H9 (cell line): ENCODE measurements around the gene OLR1. TPM values are rescaled to one million over a fixed set of nuclear protein-coding genes. Genes with fewer than 3 reads are reported as not detected.

Experiments used
- DNase-seq: peaks from one replicate; pipeline ENCODE4 v3.0.0-alpha.2; 2017
- H2AFZ ChIP-seq: one replicate; pipeline ENCODE4 v1.6.1; 2013; ENCODE audit warnings: mild to moderate bottlenecking, low read length, control low read depth, moderate library complexity
- H2AK5ac ChIP-seq: 2 replicates; pipeline ENCODE4 v1.6.1; 2013; ENCODE audit warnings: low read length, control low read depth, mixed read lengths; ENCODE audit not compliant: insufficient read length
- H2BK120ac ChIP-seq: one replicate; pipeline ENCODE4 v1.6.1; 2013; ENCODE audit warnings: low read depth, mild to moderate bottlenecking, low read length, control low read depth, inconsistent platforms; ENCODE audit not compliant: poor library complexity, severe bottlenecking
- H2BK12ac ChIP-seq: 2 replicates; pipeline ENCODE4 v1.6.1; 2013; ENCODE audit warnings: low read length, control low read depth, mixed read lengths, low read depth; ENCODE audit not compliant: insufficient read length
- H2BK15ac ChIP-seq: 2 replicates; pipeline ENCODE4 v1.6.1; 2013; ENCODE audit warnings: low read depth, low read length, control low read depth
- H2BK20ac ChIP-seq: one replicate; pipeline ENCODE4 v1.6.1; 2013; ENCODE audit warnings: low read depth, mild to moderate bottlenecking, low read length, control low read depth, inconsistent platforms; ENCODE audit not compliant: poor library complexity, severe bottlenecking
- H2BK5ac ChIP-seq: 2 replicates; pipeline ENCODE4 v1.6.1; 2013; ENCODE audit warnings: low read length, control low read depth, mixed read lengths; ENCODE audit not compliant: insufficient read length
- H3K14ac ChIP-seq: 2 replicates; pipeline ENCODE4 v1.6.1; 2013; ENCODE audit warnings: low read length, control low read depth; ENCODE audit not compliant: insufficient read depth
- H3K18ac ChIP-seq: 2 replicates; pipeline ENCODE4 v1.6.1; 2013; ENCODE audit warnings: low read depth, mild to moderate bottlenecking, mixed read lengths, low read length, control low read depth; ENCODE audit not compliant: insufficient read length
- H3K23ac ChIP-seq: 2 replicates; pipeline ENCODE4 v1.6.1; 2013; ENCODE audit warnings: low read length, control low read depth, mixed read lengths, low read depth; ENCODE audit not compliant: insufficient read length
- H3K23me2 ChIP-seq: 2 replicates; pipeline ENCODE4 v1.6.1; 2013; ENCODE audit warnings: low read depth, mild to moderate bottlenecking, mixed read lengths, low read length, control low read depth; ENCODE audit not compliant: insufficient read length, poor library complexity, severe bottlenecking
- H3K27ac ChIP-seq: 2 replicates; pipeline ENCODE4 v1.5.1; 2013; ENCODE audit warnings: low read length, control low read depth, mixed read lengths, low read depth; ENCODE audit not compliant: insufficient read length
- H3K27me3 ChIP-seq: 2 replicates; pipeline ENCODE4 v1.6.1; 2013; ENCODE audit warnings: low read length, control low read depth, inconsistent platforms; ENCODE audit not compliant: insufficient read depth
- H3K4ac ChIP-seq: 2 replicates; pipeline ENCODE4 v1.6.1; 2013; ENCODE audit warnings: low read depth, mild to moderate bottlenecking, control low read depth, inconsistent platforms, low read length, moderate library complexity
- H3K4me1 ChIP-seq: 2 replicates; pipeline ENCODE4 v1.6.1; 2013; ENCODE audit warnings: low read length, control low read depth, inconsistent platforms; ENCODE audit not compliant: insufficient read depth
- H3K4me2 ChIP-seq: 2 replicates; pipeline ENCODE4 v1.6.1; 2013; ENCODE audit warnings: low read length, control low read depth, mixed read lengths; ENCODE audit not compliant: insufficient read length, insufficient read depth
- H3K56ac ChIP-seq: 2 replicates; pipeline ENCODE4 v1.6.1; 2013; ENCODE audit warnings: low read depth, mild to moderate bottlenecking, mixed read lengths, low read length, control low read depth; ENCODE audit not compliant: insufficient read length
- H3K79me1 ChIP-seq: 2 replicates; pipeline ENCODE4 v1.6.1; 2013; ENCODE audit warnings: low read depth, mild to moderate bottlenecking, moderate library complexity, low read length, control low read depth, inconsistent platforms; ENCODE audit not compliant: insufficient read depth, poor library complexity, severe bottlenecking
- H3K79me2 ChIP-seq: 2 replicates; pipeline ENCODE4 v1.6.1; 2013; ENCODE audit warnings: low read length, control low read depth, inconsistent platforms; ENCODE audit not compliant: insufficient read depth
- H3K9ac ChIP-seq: 2 replicates; pipeline ENCODE4 v1.6.1; 2013; ENCODE audit warnings: low read length, control low read depth, mixed read lengths; ENCODE audit not compliant: insufficient read length; ENCODE audit errors: extremely low read depth
- H3K9me3 ChIP-seq: one replicate; pipeline ENCODE4 v1.6.1; 2013; ENCODE audit warnings: low read depth, low read length, inconsistent platforms; ENCODE audit not compliant: control insufficient read depth
- H3T11ph ChIP-seq: one replicate; pipeline ENCODE4 v1.6.1; 2013; ENCODE audit warnings: mild to moderate bottlenecking, low read length, control low read depth, inconsistent platforms
- H4K20me1 ChIP-seq: one replicate; pipeline ENCODE4 v1.6.1; 2013; ENCODE audit not compliant: control insufficient read depth, insufficient read length, insufficient read depth
- H4K5ac ChIP-seq: 2 replicates; pipeline ENCODE4 v1.6.1; 2013; ENCODE audit warnings: low read depth, mild to moderate bottlenecking, mixed read lengths, low read length, control low read depth; ENCODE audit not compliant: insufficient read length
- H4K8ac ChIP-seq: replicated peaks from 2 replicates; pipeline ENCODE4 v1.6.1; 2013; ENCODE audit warnings: low read length, control low read depth, mixed read lengths, low read depth; ENCODE audit not compliant: insufficient read length
- H4K91ac ChIP-seq: 2 replicates; pipeline ENCODE4 v1.6.1; 2013; ENCODE audit warnings: low read depth, mild to moderate bottlenecking, moderate library complexity, mixed read lengths, low read length, control low read depth; ENCODE audit not compliant: insufficient read length
- H3K27ac Mint-ChIP-seq, 3 experiments: 2 replicates in 2 of 3; 3 replicates in 1 of 3; pipeline ENCODE4 v1.8.0; 2020 to 2021; ENCODE audit warnings: mixed read lengths in 3 of 3, mild to moderate bottlenecking in 1 of 3, moderate library complexity in 1 of 3
- H3K27me3 Mint-ChIP-seq: 2 replicates; pipeline ENCODE4 v1.8.0; 2021; ENCODE audit warnings: low read depth, mild to moderate bottlenecking, moderate library complexity, mixed read lengths
- H3K36me3 Mint-ChIP-seq, 3 experiments: 2 replicates in 2 of 3; 3 replicates in 1 of 3; pipeline ENCODE4 v1.8.0; 2020 to 2021; ENCODE audit warnings: low read depth in 3 of 3, mixed read lengths in 3 of 3; ENCODE audit not compliant: insufficient read depth in 1 of 3
- H3K4me1 Mint-ChIP-seq, 2 experiments: 2 replicates each; pipeline ENCODE4 v1.8.0; 2020; ENCODE audit warnings: mixed read lengths in 2 of 2
- H3K4me3 Mint-ChIP-seq, 2 experiments: 2 replicates in 1 of 2; 3 replicates in 1 of 2; pipeline ENCODE4 v1.8.0; 2020 to 2021; ENCODE audit warnings: mild to moderate bottlenecking in 2 of 2, mixed read lengths in 2 of 2, moderate library complexity in 1 of 2
- H3K9me3 Mint-ChIP-seq, 2 experiments: 2 replicates in 1 of 2; 3 replicates in 1 of 2; pipeline ENCODE4 v1.8.0; 2020; ENCODE audit warnings: mild to moderate bottlenecking in 2 of 2, mixed read lengths in 2 of 2, moderate library complexity in 1 of 2
- WGBS: extraction: QIAGEN DNeasy Blood & Tissue Kit; methylation state at CpG from one replicate; pipeline ENCODE4 v1.1.7; 2013; ENCODE audit warnings: missing lambda C conversion rate, low lambda C conversion rate, mixed read lengths; ENCODE audit not compliant: insufficient read length; ENCODE audit errors: extremely low coverage; 5-methylcytosine and 5-hydroxymethylcytosine counted together
- total RNA-seq: library from RNA; stranded (reverse); gene quantifications from 2 replicates; pipeline ENCODE4 v1.2.1, GENCODE V29; 2021
- TF ChIP-seq, protein P1 (sequence below): fragments of 200-600 bp; sonication (generic); conservative IDR thresholded peaks from 3 replicates; pipeline ENCODE4 v1.8.0; 2021; ENCODE audit warnings: antibody characterized with exemption, mild to moderate bottlenecking

Gene OLR1
- total RNA-seq, 1 experiment from 2014 or later: not detected

- no peak for DNase-seq
- Histone ChIP-seq H3T11ph (no peak overlapping the region), H3K4ac (no peak overlapping the region), H3K4me2 (no peak overlapping the region), H4K8ac (no peak overlapping the region), H4K91ac (no peak overlapping the region), H3K56ac (no peak overlapping the region), H2AFZ (no peak overlapping the region), H3K9ac (no peak overlapping the region), H2BK5ac (no peak overlapping the region), H2BK12ac (no peak overlapping the region), H3K79me1 (peaks cover 7% of the 10 kb centered on the region), H2AK5ac (no peak overlapping the region), H3K9me3 (no peaks in the 10 kb centered on the region), H2BK120ac (no peak overlapping the region), H3K27ac (no peak overlapping the region), H2BK20ac (no peak overlapping the region), H4K20me1 (no peaks in the 10 kb centered on the region), H3K14ac (no peak overlapping the region), H4K5ac (no peak overlapping the region), H3K27me3 (no peaks in the 10 kb centered on the region), H3K4me1 (no peaks in the 10 kb centered on the region; the same call in 1 of the 2 replicates), H3K18ac (no peak overlapping the region), H3K79me2 (no peaks in the 10 kb centered on the region), H3K23me2 (no peaks in the 10 kb centered on the region), H2BK15ac (no peak overlapping the region), H3K23ac (no peak overlapping the region)
- no CpG with 5 or more reads among the region's 8 CpGs for WGBS
- H3K4me1 Mint-ChIP-seq: peaks cover 1 to 4% of the 10 kb centered on the region in 2 experiments
- peaks cover 47 to 67% (median 57%) of the 10 kb centered on the region in 3 experiments for H3K36me3 Mint-ChIP-seq
- H3K27ac Mint-ChIP-seq: no peak overlapping the region
- TF ChIP-seq, protein P1, sequence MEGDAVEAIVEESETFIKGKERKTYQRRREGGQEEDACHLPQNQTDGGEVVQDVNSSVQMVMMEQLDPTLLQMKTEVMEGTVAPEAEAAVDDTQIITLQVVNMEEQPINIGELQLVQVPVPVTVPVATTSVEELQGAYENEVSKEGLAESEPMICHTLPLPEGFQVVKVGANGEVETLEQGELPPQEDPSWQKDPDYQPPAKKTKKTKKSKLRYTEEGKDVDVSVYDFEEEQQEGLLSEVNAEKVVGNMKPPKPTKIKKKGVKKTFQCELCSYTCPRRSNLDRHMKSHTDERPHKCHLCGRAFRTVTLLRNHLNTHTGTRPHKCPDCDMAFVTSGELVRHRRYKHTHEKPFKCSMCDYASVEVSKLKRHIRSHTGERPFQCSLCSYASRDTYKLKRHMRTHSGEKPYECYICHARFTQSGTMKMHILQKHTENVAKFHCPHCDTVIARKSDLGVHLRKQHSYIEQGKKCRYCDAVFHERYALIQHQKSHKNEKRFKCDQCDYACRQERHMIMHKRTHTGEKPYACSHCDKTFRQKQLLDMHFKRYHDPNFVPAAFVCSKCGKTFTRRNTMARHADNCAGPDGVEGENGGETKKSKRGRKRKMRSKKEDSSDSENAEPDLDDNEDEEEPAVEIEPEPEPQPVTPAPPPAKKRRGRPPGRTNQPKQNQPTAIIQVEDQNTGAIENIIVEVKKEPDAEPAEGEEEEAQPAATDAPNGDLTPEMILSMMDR: no peak
- no peak overlapping the region for H3K4me3 Mint-ChIP-seq
- H3K27me3 Mint-ChIP-seq: no peaks in the 10 kb centered on the region
- H3K9me3 Mint-ChIP-seq: no peaks in the 10 kb centered on the region
These were observed 48.6 kb upstream of the OLR1 start for GRCh38 chr12:10220398-10221077.
